ENCODE results near the gene RNF224. TPM values are rescaled to one million over a fixed set of nuclear protein-coding genes. Genes with fewer than 3 reads are reported as not detected.

RNF224 gene
- total and polyA plus RNA-seq, 2 of the 13 experiments (the other 11 are each of a cell fraction or from before 2014, with no cell fraction given), result 0.09 TPM; not detected in 1

GRCh38 chr9:137228506-137228967, 1.2 kb downstream of the RNF224 start (continued):
- TF ChIP-seq MTA3 (CRISPR knock-in tag; IDR thresholded peaks at IDR 0.05), result no peak
- no peak for TF ChIP-seq MAF1 (CRISPR knock-in tag; IDR thresholded peaks at IDR 0.05; ENCODE audit: borderline replicate concordance)
- no peak for TF ChIP-seq MTERF4 (CRISPR knock-in tag; IDR thresholded peaks at IDR 0.05)
- TF ChIP-seq CBX1 (IDR thresholded peaks at IDR 0.05; ENCODE audit: low read depth), result no peak
- TF ChIP-seq SKIL (CRISPR knock-in tag; IDR thresholded peaks at IDR 0.05; ENCODE audit: borderline replicate concordance), result 0 out of 2 replicates have a peak, but pooled peaks have one; percentile 30
- 0 out of 2 replicates have a peak, but pooled peaks have one; percentile 77 for TF ChIP-seq THAP8 (CRISPR knock-in tag; IDR thresholded peaks at IDR 0.05; ENCODE audit: borderline replicate concordance)
- 0 out of 2 replicates have a peak, but pooled peaks have one; percentile 25 for TF ChIP-seq UBTF (CRISPR knock-in tag; IDR thresholded peaks at IDR 0.05)
- TF ChIP-seq KDM2A (CRISPR knock-in tag; IDR thresholded peaks at IDR 0.05; ENCODE audit: borderline replicate concordance, low read depth), result peak; percentile 77
- no peak for TF ChIP-seq ZNF615 (CRISPR knock-in tag; IDR thresholded peaks at IDR 0.05; ENCODE audit: borderline replicate concordance)
- TF ChIP-seq ZXDC (CRISPR knock-in tag; IDR thresholded peaks at IDR 0.05), result no peak
- TF ChIP-seq ZNF607 (CRISPR knock-in tag; IDR thresholded peaks at IDR 0.05; ENCODE audit: borderline replicate concordance), result peak; percentile 54; the same call in 1 of the 2 replicates
- no peak for TF ChIP-seq FOSL1 (CRISPR knock-in tag; IDR thresholded peaks at IDR 0.05; ENCODE audit: borderline replicate concordance)
- 0 out of 2 replicates have a peak, but pooled peaks have one; percentile 17 for TF ChIP-seq TOPORS (CRISPR knock-in tag; IDR thresholded peaks at IDR 0.05)
- no peak; the same call in 1 of the 2 replicates for TF ChIP-seq KDM5B (CRISPR knock-in tag; IDR thresholded peaks at IDR 0.05; ENCODE audit: borderline replicate concordance)
- TF ChIP-seq HES4 (CRISPR knock-in tag; IDR thresholded peaks at IDR 0.05; ENCODE audit: borderline replicate concordance), result no peak
- no peak for TF ChIP-seq AFF4 (CRISPR knock-in tag; IDR thresholded peaks at IDR 0.05)
